ENCODE results near the gene TOPBP1. TPM values are rescaled to one million over a fixed set of nuclear protein-coding genes. Genes with fewer than 3 reads are reported as not detected.
A peak's percentile ranks its signal among the peaks of the same experiment; 100 is the strongest.

TOPBP1 gene
- total RNA-seq, 1 experiment from 2014 or later: 51.5 TPM

- no peak overlapping the region for H3K23ac ChIP-seq (ENCODE audit: insufficient read length, low read depth, low read length)
- TF ChIP-seq CTCF (conservative IDR thresholded peaks at IDR 0.05): peak; percentile 30; the same call in 1 of the 3 replicates
- H2AK5ac ChIP-seq (ENCODE audit: insufficient read length, low read length): no peak overlapping the region
- peaks cover 21% of the 10 kb centered on the region for H3K79me2 ChIP-seq (ENCODE audit: insufficient read depth, low read length)
- no peaks in the 10 kb centered on the region for H3K9me3 ChIP-seq (ENCODE audit: control insufficient read depth, low read depth, low read length)
- H3K4me1 Mint-ChIP-seq: peaks cover 33 to 34% of the 10 kb centered on the region in 2 experiments
- no peak overlapping the region for H3K14ac ChIP-seq (ENCODE audit: insufficient read depth, low read length)
- H3K4ac ChIP-seq (ENCODE audit: low read depth, low read length): no peak overlapping the region
- DNase-seq: peak; percentile 100
- no peaks in the 10 kb centered on the region for H3K23me2 ChIP-seq (ENCODE audit: insufficient read length, low read depth, low read length, poor library complexity, severe bottlenecking)
- no peaks in the 10 kb centered on the region for H3K27me3 ChIP-seq (ENCODE audit: insufficient read depth, low read length)
- no peak overlapping the region for H2BK5ac ChIP-seq (ENCODE audit: insufficient read length, low read length)
- H2BK120ac ChIP-seq (ENCODE audit: low read depth, low read length, poor library complexity, severe bottlenecking): no peak overlapping the region
- no peak overlapping the region for H3K56ac ChIP-seq (ENCODE audit: insufficient read length, low read depth, low read length)
- H3K9ac ChIP-seq (ENCODE audit: extremely low read depth, insufficient read length, low read length): peak overlapping the region; percentile 33
- no peak overlapping the region for H4K8ac ChIP-seq (replicated peaks; ENCODE audit: insufficient read length, low read depth, low read length)
- H2BK12ac ChIP-seq (ENCODE audit: insufficient read length, low read depth, low read length): no peak overlapping the region
- H4K91ac ChIP-seq (ENCODE audit: insufficient read length, low read depth, low read length): no peak overlapping the region
- no peaks in the 10 kb centered on the region for H3K4me1 ChIP-seq (ENCODE audit: insufficient read depth, low read length)
- H3K27ac Mint-ChIP-seq: peak overlapping the region; percentile 46 to 97 (median 92)
- no peak overlapping the region for H2BK20ac ChIP-seq (ENCODE audit: low read depth, low read length, poor library complexity, severe bottlenecking)
- H3K36me3 Mint-ChIP-seq (ENCODE audit: insufficient read depth in 1 of 3, low read depth in 3 of 3): peaks cover 26 to 36% (median 34%) of the 10 kb centered on the region in 3 experiments; a peak in 6 of 7 replicates
- peak overlapping the region; percentile 70 to 80 for H3K4me3 Mint-ChIP-seq
- no peak overlapping the region for H2AFZ ChIP-seq (ENCODE audit: low read length)
- no peaks in the 10 kb centered on the region for H3K27me3 Mint-ChIP-seq (ENCODE audit: low read depth)
- peak overlapping the region; percentile 34 for H3K4me2 ChIP-seq (ENCODE audit: insufficient read depth, insufficient read length, low read length)
- no peak overlapping the region for H2BK15ac ChIP-seq (ENCODE audit: low read depth, low read length)
- whole genome bisulfite sequencing (ENCODE audit: extremely low coverage, insufficient read length, low lambda C conversion rate): no CpG with 5 or more reads among the region's 33 CpGs
- no peak overlapping the region for H3K18ac ChIP-seq (ENCODE audit: insufficient read length, low read depth, low read length)
- no peaks in the 10 kb centered on the region for H3K79me1 ChIP-seq (ENCODE audit: insufficient read depth, low read depth, low read length, poor library complexity, severe bottlenecking)
- no peak overlapping the region for H3T11ph ChIP-seq (ENCODE audit: low read length)
- peak overlapping the region; percentile 77 for H3K27ac ChIP-seq (ENCODE audit: insufficient read length, low read depth, low read length)
- peaks cover 4% of the 10 kb centered on the region for H4K20me1 ChIP-seq (ENCODE audit: control insufficient read depth, insufficient read depth, insufficient read length)
- H3K9me3 Mint-ChIP-seq: no peaks in the 10 kb centered on the region
- no peak overlapping the region for H4K5ac ChIP-seq (ENCODE audit: insufficient read length, low read depth, low read length)
These were observed 88.6 kb downstream of the TOPBP1 start for GRCh38 chr3:133573054-133573628.

Measured in H9 (cell line).